Measurements from ENCODE around the gene KCTD14. TPM values are rescaled to one million over a fixed set of nuclear protein-coding genes. Genes with fewer than 3 reads are reported as not detected.
A peak's percentile ranks its signal among the peaks of the same experiment; 100 is the strongest.

KCTD14 gene
- total RNA-seq, 1 donor from 2014 or later, result 0.47 TPM

DNA sequence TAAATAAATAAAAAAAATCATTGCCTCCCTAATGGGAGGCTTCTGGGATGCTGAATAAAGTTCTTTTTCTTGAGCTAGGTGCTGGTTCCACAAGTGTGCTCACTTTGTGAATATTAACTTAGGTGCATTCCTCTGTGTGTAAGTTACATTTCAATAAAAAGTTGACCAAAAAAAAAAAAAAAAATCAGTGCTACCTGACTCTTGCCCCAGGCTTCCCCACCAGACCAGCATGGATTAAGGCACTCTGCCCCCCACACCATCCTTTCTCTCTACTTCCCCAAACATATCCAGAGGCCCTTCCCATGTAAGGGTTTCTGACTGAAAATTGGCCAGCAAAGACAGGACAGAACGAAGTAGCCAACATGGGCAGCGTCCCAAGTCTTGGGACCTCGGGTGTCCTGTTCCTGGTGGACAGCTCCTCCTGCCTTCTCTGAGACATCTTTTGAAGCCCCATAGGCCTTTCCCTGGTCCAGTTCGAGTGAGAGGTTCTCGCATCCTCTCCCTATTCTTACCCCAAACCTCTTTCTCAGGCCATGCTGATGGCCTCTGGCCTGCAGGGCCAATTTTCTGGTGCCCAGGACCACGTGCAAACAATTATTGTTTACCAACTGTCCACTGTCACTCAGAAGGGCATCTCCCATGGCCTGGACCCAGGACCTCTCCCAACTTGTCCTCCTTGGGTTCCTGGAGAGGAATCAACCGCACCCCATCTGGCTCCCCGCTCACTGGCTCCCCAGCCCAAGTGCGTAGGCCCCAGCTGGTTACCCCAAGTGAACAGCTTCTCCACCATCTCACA, 14.9 kb upstream of the KCTD14 start:
- Mint-ChIP-seq H3K36me3 (ENCODE audit: low read depth) (no peaks in the 10 kb centered on the region), H3K27ac (ENCODE audit: unreplicated experiment) (peak overlapping the region; percentile 23), H3K27me3 (ENCODE audit: low read depth) (no peaks in the 10 kb centered on the region), H3K9me3 (ENCODE audit: low read depth) (no peaks in the 10 kb centered on the region), H3K4me3 (ENCODE audit: unreplicated experiment) (no peak overlapping the region), H3K4me1 (ENCODE audit: low read depth) (peaks cover 51% of the 10 kb centered on the region)
- no peak for DNase-seq (ENCODE audit: low spot score)
- TF ChIP-seq CTCF (IDR thresholded peaks at IDR 0.05), result no peak

DNA sequence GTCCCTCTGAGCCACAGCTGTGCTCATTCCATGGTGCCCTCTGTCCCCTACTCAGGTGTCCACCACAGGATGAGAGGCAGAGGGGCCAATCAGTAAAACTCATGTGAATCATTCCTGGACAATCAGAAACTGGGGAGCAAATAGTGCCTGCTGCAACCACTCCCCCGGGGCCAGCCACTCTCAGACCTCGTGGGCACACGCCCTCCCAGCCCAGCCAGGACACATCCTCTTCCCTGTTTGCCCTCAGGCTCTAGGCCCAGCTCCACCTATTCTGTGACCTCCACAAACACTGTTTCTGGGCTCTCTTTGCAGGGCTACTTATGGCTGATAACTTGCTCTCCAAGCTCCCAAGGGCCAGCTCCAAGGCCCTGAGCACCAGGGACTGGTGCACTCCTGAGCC, 14.0 kb upstream of the KCTD14 start:
- Mint-ChIP-seq H3K27ac (ENCODE audit: unreplicated experiment) (no peak overlapping the region), H3K9me3 (ENCODE audit: low read depth) (no peaks in the 10 kb centered on the region), H3K36me3 (ENCODE audit: low read depth) (no peaks in the 10 kb centered on the region), H3K4me1 (ENCODE audit: low read depth) (peaks cover 51% of the 10 kb centered on the region), H3K4me3 (ENCODE audit: unreplicated experiment) (no peak overlapping the region), H3K27me3 (ENCODE audit: low read depth) (no peaks in the 10 kb centered on the region)
- no peak for DNase-seq (ENCODE audit: low spot score)
- TF ChIP-seq CTCF (IDR thresholded peaks at IDR 0.05), result no peak

- no peak overlapping the region for H3K4me3 Mint-ChIP-seq (ENCODE audit: unreplicated experiment)
- H3K36me3 Mint-ChIP-seq (ENCODE audit: low read depth), result no peaks in the 10 kb centered on the region
- peaks cover 50% of the 10 kb centered on the region for H3K4me1 Mint-ChIP-seq (ENCODE audit: low read depth)
- no peak overlapping the region for H3K27ac Mint-ChIP-seq (ENCODE audit: unreplicated experiment)
- DNase-seq (ENCODE audit: low spot score), result no peak
- no peaks in the 10 kb centered on the region for H3K27me3 Mint-ChIP-seq (ENCODE audit: low read depth)
- no peak for TF ChIP-seq CTCF (IDR thresholded peaks at IDR 0.05)
- H3K9me3 Mint-ChIP-seq (ENCODE audit: low read depth), result no peaks in the 10 kb centered on the region
These were observed 13.2 kb upstream of the KCTD14 start for GRCh38 chr11:78036313-78036712.

GRCh38 chr11:78034623-78035022, 11.5 kb upstream of the KCTD14 start:
- Mint-ChIP-seq H3K4me3 (ENCODE audit: unreplicated experiment) (no peak overlapping the region), H3K4me1 (ENCODE audit: low read depth) (peaks cover 46% of the 10 kb centered on the region), H3K36me3 (ENCODE audit: low read depth) (no peaks in the 10 kb centered on the region), H3K27ac (ENCODE audit: unreplicated experiment) (no peak overlapping the region), H3K27me3 (ENCODE audit: low read depth) (no peaks in the 10 kb centered on the region), H3K9me3 (ENCODE audit: low read depth) (no peaks in the 10 kb centered on the region)
- TF ChIP-seq CTCF (IDR thresholded peaks at IDR 0.05), result no peak
- no peak for DNase-seq (ENCODE audit: low spot score)

DNA sequence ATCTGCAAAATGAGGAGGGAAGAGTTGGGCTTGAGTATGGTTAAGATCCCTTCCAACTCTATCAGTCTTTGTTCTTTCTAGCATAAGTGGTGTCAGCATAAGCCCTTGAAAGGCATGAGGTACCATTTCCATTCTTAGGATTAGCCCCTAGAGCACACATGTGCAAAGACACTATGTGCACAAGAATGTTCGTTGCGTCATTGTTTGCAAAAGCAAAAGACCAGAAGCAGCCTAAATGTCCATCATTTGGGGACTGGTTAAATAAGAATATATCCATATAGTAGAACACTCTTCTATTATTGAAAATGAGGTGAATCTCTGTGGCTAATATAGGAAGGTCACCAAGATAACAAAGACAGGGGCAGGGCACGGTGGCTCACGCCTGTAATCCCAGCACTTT, 10.0 kb upstream of the KCTD14 start:
- H3K4me3 Mint-ChIP-seq (ENCODE audit: unreplicated experiment), result no peak overlapping the region
- no peaks in the 10 kb centered on the region for H3K36me3 Mint-ChIP-seq (ENCODE audit: low read depth)
- no peaks in the 10 kb centered on the region for H3K9me3 Mint-ChIP-seq (ENCODE audit: low read depth)
- H3K27me3 Mint-ChIP-seq (ENCODE audit: low read depth), result no peaks in the 10 kb centered on the region
- DNase-seq (ENCODE audit: low spot score), result no peak
- TF ChIP-seq CTCF (IDR thresholded peaks at IDR 0.05), result no peak
- H3K27ac Mint-ChIP-seq (ENCODE audit: unreplicated experiment), result no peak overlapping the region
- peaks cover 31% of the 10 kb centered on the region for H3K4me1 Mint-ChIP-seq (ENCODE audit: low read depth)
